Measurements from ENCODE around the gene PTGIS.

Gene PTGIS

GRCh38 chr20:49568278-49569151, 578 bp upstream of the PTGIS start:
- TF ChIP-seq EGR1 (IDR thresholded peaks at IDR 0.05) (no peak), USF1 (IDR thresholded peaks at IDR 0.05) (no peak), FOXM1 (IDR thresholded peaks at IDR 0.05; ENCODE audit: borderline replicate concordance, low read depth) (no peak), TCF12 (IDR thresholded peaks at IDR 0.05; ENCODE audit: low read depth) (no peak), ZBTB7A (IDR thresholded peaks at IDR 0.05; ENCODE audit: low read depth) (no peak), YY1 (IDR thresholded peaks at IDR 0.05; ENCODE audit: low read depth) (no peak), RAD21 (IDR thresholded peaks at IDR 0.05; ENCODE audit: low read depth) (no peak), REST (IDR thresholded peaks at IDR 0.05; ENCODE audit: low read depth) (no peak), CREB1 (IDR thresholded peaks at IDR 0.05; ENCODE audit: low read depth) (no peak), NFIC (IDR thresholded peaks at IDR 0.05) (no peak), EP300 (IDR thresholded peaks at IDR 0.05; ENCODE audit: borderline replicate concordance) (no peak), CEBPB (IDR thresholded peaks at IDR 0.05) (no peak), MAX (IDR thresholded peaks at IDR 0.05) (no peak), TAF1 (IDR thresholded peaks at IDR 0.05; ENCODE audit: low read depth) (no peak), TEAD4 (IDR thresholded peaks at IDR 0.05) (no peak)

- TF ChIP-seq USF1 (IDR thresholded peaks at IDR 0.05): no peak
- no peak for TF ChIP-seq CEBPB (IDR thresholded peaks at IDR 0.05)
- no peak for TF ChIP-seq EGR1 (IDR thresholded peaks at IDR 0.05)
- TF ChIP-seq TEAD4 (IDR thresholded peaks at IDR 0.05): no peak
- no peak for TF ChIP-seq TCF12 (IDR thresholded peaks at IDR 0.05; ENCODE audit: low read depth)
- no peak for TF ChIP-seq CREB1 (IDR thresholded peaks at IDR 0.05; ENCODE audit: low read depth)
- no peak for TF ChIP-seq FOXM1 (IDR thresholded peaks at IDR 0.05; ENCODE audit: borderline replicate concordance, low read depth)
- no peak for TF ChIP-seq RAD21 (IDR thresholded peaks at IDR 0.05; ENCODE audit: low read depth)
- TF ChIP-seq REST (IDR thresholded peaks at IDR 0.05; ENCODE audit: low read depth): no peak
- TF ChIP-seq MAX (IDR thresholded peaks at IDR 0.05): no peak
These were observed 1.3 kb downstream of the PTGIS start for GRCh38 chr20:49566401-49567364.

GRCh38 chr20:49563015-49563980, 4.6 kb downstream of the PTGIS start:
- TF ChIP-seq CEBPB (IDR thresholded peaks at IDR 0.05) (no peak), MAX (IDR thresholded peaks at IDR 0.05) (peak; percentile 16; the same call in 1 of the 2 replicates), TAF1 (IDR thresholded peaks at IDR 0.05; ENCODE audit: low read depth) (no peak), ZBTB7A (IDR thresholded peaks at IDR 0.05; ENCODE audit: low read depth) (no peak), YY1 (IDR thresholded peaks at IDR 0.05; ENCODE audit: low read depth) (no peak), TEAD4 (IDR thresholded peaks at IDR 0.05) (no peak)

GRCh38 chr20:49562311-49563014, 5.5 kb downstream of the PTGIS start:
- peak; percentile 73 for TF ChIP-seq TEAD4 (IDR thresholded peaks at IDR 0.05)
- no peak for TF ChIP-seq TAF1 (IDR thresholded peaks at IDR 0.05; ENCODE audit: low read depth)
- TF ChIP-seq TCF12 (IDR thresholded peaks at IDR 0.05; ENCODE audit: low read depth): 0 out of 2 replicates have a peak, but pooled peaks have one; percentile 42
- TF ChIP-seq NFIC (IDR thresholded peaks at IDR 0.05): peak; percentile 44
- peak; percentile 26; the same call in 1 of the 2 replicates for TF ChIP-seq EP300 (IDR thresholded peaks at IDR 0.05; ENCODE audit: borderline replicate concordance)

Measured in Ishikawa (cell line).